ENCODE data around the gene MICAL3. TPM values are rescaled to one million over a fixed set of nuclear protein-coding genes. Genes with fewer than 3 reads are reported as not detected.

Gene MICAL3
- polyA plus RNA-seq, 2 of the 4 experiments (the other 2 are of a cell fraction) = 20.5 to 30.1 TPM

DNA sequence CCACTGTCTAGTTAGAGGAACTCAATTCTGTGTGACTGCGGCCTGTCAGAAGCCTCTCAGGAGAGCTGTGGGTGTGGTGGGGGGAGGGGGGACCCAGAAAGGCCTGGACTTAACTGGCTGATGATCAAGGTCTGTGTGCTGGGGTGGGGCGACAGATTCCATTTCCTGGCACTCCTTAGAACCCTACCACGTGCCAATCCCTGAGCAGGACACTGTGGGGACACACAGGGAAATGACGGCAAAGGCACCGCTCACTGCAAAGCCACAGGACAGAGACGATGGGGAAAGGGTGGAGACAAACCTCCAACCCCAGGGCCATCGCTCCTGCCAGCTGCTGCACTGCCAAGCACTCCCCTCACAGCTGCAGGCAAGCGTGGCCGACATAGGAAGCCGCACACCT lies 191.7 kb downstream of the MICAL3 start:
- Histone ChIP-seq H3K9me3 (no peaks in the 10 kb centered on the region), H3K4me2 (no peak overlapping the region), H3K4me1 (no peaks in the 10 kb centered on the region), H3K4me3 (no peak overlapping the region), H3K27ac (no peak overlapping the region)
- ATAC-seq = no peak
- ChIA-PET CTCF (interaction anchor here (4.8 to 7.2 kb wide), 2 partner anchors 244 to 259 kb away, joined by 45 to 138 read pairs; partner anchors contain the start of gene PEX26), POLR2A (no interaction called here)
- 88% methylated on average over 9 of the region's 10 CpGs for WGBS (ENCODE audit: missing lambda C conversion rate)
- no peak for FAIRE-seq
- no peak for DNase-seq (ENCODE audit: low read depth in 1 of 2, low spot score in 1 of 2)
- no peak for TF ChIP-seq MYC (IDR thresholded peaks at IDR 0.05; ENCODE audit: borderline replicate concordance, low read length)
- no peak for TF ChIP-seq CHD4 (IDR thresholded peaks at IDR 0.05; ENCODE audit: borderline replicate concordance)
- TF ChIP-seq EHF (CRISPR knock-in tag; IDR thresholded peaks at IDR 0.05) = no peak
- no peak for TF ChIP-seq NPAS2 (CRISPR knock-in tag; IDR thresholded peaks at IDR 0.05; ENCODE audit: borderline replicate concordance)
- no peak for TF ChIP-seq TFCP2L1 (CRISPR knock-in tag; IDR thresholded peaks at IDR 0.05)
- TF ChIP-seq, protein P1, sequence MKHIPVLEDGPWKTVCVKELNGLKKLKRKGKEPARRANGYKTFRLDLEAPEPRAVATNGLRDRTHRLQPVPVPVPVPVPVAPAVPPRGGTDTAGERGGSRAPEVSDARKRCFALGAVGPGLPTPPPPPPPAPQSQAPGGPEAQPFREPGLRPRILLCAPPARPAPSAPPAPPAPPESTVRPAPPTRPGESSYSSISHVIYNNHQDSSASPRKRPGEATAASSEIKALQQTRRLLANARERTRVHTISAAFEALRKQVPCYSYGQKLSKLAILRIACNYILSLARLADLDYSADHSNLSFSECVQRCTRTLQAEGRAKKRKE (CRISPR knock-in tag; IDR thresholded peaks at IDR 0.05; ENCODE audit: low read depth) = no peak
- TF ChIP-seq JUN (IDR thresholded peaks at IDR 0.05) = no peak
- TF ChIP-seq MAFK (IDR thresholded peaks at IDR 0.05; ENCODE audit: partially characterized antibody) = no peak
- no peak for TF ChIP-seq JUNB (IDR thresholded peaks at IDR 0.05)
- no peak for TF ChIP-seq ZSCAN20 (CRISPR knock-in tag; IDR thresholded peaks at IDR 0.05)
- TF ChIP-seq RFX5 (IDR thresholded peaks at IDR 0.05) = no peak

DNA sequence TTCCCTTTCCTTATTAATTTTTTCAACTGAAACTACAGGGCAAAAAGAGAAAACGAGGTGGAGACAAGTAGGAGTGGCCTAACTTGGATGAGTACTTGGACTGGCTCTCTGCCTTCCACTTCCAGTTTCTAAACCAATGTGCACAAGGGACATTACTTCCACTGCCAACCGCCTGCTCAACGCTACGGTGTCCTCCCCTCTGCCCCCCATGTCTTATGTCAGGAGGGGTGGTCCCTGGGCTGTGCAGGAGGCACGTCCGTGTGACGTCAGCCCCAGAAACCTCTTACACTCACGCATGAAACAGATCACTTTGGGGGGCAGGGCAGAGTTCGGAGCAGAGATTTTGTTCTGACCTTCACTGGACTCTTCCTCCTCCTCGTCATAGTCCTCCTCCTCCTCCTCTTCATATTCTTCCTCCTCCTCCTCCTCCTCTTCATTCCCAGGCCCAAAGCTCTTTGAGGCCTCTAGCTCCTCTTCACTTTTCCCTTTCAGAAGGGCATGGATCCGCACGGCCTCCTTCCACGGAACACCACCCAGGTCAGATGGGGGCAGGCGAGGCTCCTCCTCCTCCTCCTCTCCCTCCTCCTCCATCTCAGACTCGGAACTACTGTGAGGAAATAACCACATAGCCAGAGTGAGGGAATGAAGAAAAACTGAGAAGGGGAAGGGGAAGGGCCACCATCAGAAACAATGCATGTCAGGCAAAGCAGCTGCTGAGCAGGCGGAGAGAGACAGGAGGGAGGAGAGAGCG lies 192.7 kb downstream of the MICAL3 start:
- no peak overlapping the region for H3K27ac ChIP-seq
- TF ChIP-seq ZFP36 (IDR thresholded peaks at IDR 0.05; ENCODE audit: borderline replicate concordance, partially characterized antibody) (no peak), EHMT2 (IDR thresholded peaks at IDR 0.05; ENCODE audit: low read depth) (no peak), HOXB13 (CRISPR knock-in tag; IDR thresholded peaks at IDR 0.05; ENCODE audit: low read depth) (no peak)
- TF ChIP-seq, protein P2, sequence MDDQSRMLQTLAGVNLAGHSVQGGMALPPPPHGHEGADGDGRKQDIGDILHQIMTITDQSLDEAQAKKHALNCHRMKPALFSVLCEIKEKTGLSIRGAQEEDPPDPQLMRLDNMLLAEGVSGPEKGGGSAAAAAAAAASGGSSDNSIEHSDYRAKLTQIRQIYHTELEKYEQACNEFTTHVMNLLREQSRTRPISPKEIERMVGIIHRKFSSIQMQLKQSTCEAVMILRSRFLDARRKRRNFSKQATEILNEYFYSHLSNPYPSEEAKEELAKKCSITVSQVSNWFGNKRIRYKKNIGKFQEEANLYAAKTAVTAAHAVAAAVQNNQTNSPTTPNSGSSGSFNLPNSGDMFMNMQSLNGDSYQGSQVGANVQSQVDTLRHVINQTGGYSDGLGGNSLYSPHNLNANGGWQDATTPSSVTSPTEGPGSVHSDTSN (IDR thresholded peaks at IDR 0.05) = no peak
- FAIRE-seq = no peak
- no peaks in the 10 kb centered on the region for H3K4me1 ChIP-seq
- ATAC-seq = no peak
- ChIA-PET POLR2A (interaction anchor here (1.2 kb wide), 1 partner anchor 246 kb away, joined by 3 read pairs; the partner anchor contains the start of gene PEX26), CTCF (interaction anchor here (1.0 to 7.2 kb wide), 8 partner anchors 13 to 260 kb away, joined by 3 to 138 read pairs (median 10); partner anchors contain the start of gene PEX26)
- no peak overlapping the region for H3K4me2 ChIP-seq
- no peaks in the 10 kb centered on the region for H3K9me3 ChIP-seq
- H3K4me3 ChIP-seq = no peak overlapping the region
- no peak for DNase-seq (ENCODE audit: low read depth in 1 of 2, low spot score in 1 of 2)
- WGBS (ENCODE audit: missing lambda C conversion rate) = 92% methylated on average over 17 of the region's 17 CpGs

DNA sequence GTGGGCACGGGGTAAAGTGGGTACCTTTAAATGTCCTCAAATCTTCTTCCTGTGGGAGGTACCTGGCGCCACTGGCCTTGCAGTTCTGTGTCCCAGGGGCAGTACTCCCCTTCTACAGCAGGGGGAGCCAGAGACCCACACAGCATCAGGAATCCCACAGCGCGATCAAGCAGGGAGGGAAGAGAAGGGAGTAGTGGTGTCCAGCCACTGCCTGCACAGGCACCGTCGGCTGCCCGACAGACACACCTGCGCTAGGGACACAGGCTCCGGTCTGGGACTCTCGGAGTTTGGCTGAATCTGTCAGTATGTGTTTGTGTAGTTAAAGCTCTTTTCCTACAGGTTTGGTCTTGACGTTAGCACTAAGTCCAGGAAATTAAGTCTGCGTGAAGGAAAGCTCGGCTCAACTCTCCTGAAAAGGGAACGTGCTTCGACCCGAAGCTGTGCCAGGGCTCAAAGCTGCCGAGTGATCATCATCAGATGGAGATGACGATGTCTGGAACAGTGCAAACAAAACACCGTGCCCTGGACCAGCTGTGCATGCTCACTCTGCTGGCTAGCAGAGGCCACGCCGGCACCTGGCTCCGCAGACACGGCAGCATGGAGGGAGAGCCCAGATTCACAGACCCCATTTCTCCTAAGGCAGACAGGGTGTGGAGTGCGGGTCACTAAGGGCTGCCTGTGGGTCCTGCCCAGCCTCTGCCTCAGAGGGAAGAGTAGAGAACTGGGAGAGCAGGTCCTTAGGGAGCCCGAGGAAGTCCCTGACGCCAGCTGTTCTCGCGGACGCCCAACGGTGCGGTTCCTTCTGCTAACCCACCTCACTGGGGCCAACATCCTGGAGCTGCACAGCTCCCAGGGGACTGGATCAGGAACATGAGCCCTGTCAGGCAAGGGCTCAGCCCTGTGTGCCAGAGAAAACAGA lies 194.1 kb downstream of the MICAL3 start:
- TF ChIP-seq, protein P3, sequence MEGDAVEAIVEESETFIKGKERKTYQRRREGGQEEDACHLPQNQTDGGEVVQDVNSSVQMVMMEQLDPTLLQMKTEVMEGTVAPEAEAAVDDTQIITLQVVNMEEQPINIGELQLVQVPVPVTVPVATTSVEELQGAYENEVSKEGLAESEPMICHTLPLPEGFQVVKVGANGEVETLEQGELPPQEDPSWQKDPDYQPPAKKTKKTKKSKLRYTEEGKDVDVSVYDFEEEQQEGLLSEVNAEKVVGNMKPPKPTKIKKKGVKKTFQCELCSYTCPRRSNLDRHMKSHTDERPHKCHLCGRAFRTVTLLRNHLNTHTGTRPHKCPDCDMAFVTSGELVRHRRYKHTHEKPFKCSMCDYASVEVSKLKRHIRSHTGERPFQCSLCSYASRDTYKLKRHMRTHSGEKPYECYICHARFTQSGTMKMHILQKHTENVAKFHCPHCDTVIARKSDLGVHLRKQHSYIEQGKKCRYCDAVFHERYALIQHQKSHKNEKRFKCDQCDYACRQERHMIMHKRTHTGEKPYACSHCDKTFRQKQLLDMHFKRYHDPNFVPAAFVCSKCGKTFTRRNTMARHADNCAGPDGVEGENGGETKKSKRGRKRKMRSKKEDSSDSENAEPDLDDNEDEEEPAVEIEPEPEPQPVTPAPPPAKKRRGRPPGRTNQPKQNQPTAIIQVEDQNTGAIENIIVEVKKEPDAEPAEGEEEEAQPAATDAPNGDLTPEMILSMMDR (IDR thresholded peaks at IDR 0.05) = peak; percentile 71
- TF ChIP-seq RAD21 (conservative IDR thresholded peaks at IDR 0.05 in 1 of 2, IDR thresholded peaks at IDR 0.05 in 1 of 2) = peak; percentile 85 to 92
- TF ChIP-seq EP300 (IDR thresholded peaks at IDR 0.05) = no peak
- TF ChIP-seq SMC3 (IDR thresholded peaks at IDR 0.05) = peak; percentile 76
- Histone ChIP-seq H3K4me3 (no peak overlapping the region), H3K4me2 (no peak overlapping the region), H3K4me1 (no peaks in the 10 kb centered on the region), H3K9me3 (no peaks in the 10 kb centered on the region), H3K27ac (no peak overlapping the region)
- WGBS (ENCODE audit: missing lambda C conversion rate) = 40% methylated on average over 17 of the region's 31 CpGs
- CTCF ChIA-PET = interaction anchor here (0.6 to 7.2 kb wide), 52 partner anchors 8 to 650 kb away, joined by 3 to 138 read pairs (median 4); partner anchors contain the start of genes MICAL3, PEX26 and USP18
- peak; percentile 90 to 95 for ATAC-seq
- no peak for FAIRE-seq
- DNase-seq (ENCODE audit: low read depth in 1 of 2, low spot score in 1 of 2) = peak; percentile 77
- POLR2A ChIA-PET = interaction anchor here (1.1 to 1.2 kb wide), 2 partner anchors 166 to 247 kb away, joined by 3 to 5 read pairs; partner anchors contain the start of gene PEX26
